Endometrial microvascular endothelial cells (primary cell): ENCODE results near the gene CELF2. TPM values are rescaled to one million over a fixed set of nuclear protein-coding genes. Genes with fewer than 3 reads are reported as not detected.

ENCODE experiments used
- in situ Hi-C: cut with HindIII; loops from 2 replicates; pipeline ENCODE4 v1.10.0; 2017; ENCODE audit warnings: low sequenced_read_pairs, low pct_unique_long_range_greater_than_20kb; ENCODE audit errors: inconsistent ontology term
- total RNA-seq: library from RNA; depleted of rRNA; stranded (reverse); fragments of >200 nt; gene quantifications from one replicate; pipeline ENCODE4 v1.2.3, GENCODE V29; 2015; ENCODE audit errors: inconsistent ontology term

CELF2 gene
- total RNA-seq, 1 donor from 2014 or later = 2.5 TPM

GRCh38 chr10:11143242-11143641, 125.6 kb downstream of the CELF2 start:
- in situ Hi-C loops = no loop called here

GRCh38 chr10:11144626-11145494, 127.2 kb downstream of the CELF2 start:
- in situ Hi-C loops = no loop called here

GRCh38 chr10:11145495-11145855, 127.8 kb downstream of the CELF2 start:
- in situ Hi-C loops = no loop called here

GRCh38 chr10:11146402-11147171, 128.9 kb downstream of the CELF2 start:
- in situ Hi-C loops = no loop called here

- in situ Hi-C loops = no loop called here
Observed at GRCh38 chr10:11147722-11148121, 130.1 kb downstream of the CELF2 start.

GRCh38 chr10:11148142-11149028, 130.7 kb downstream of the CELF2 start:
- in situ Hi-C loops = no loop called here

- in situ Hi-C loops = no loop called here
Observed at GRCh38 chr10:11149807-11150141, 132.1 kb downstream of the CELF2 start.

GRCh38 chr10:11150231-11150731, 132.6 kb downstream of the CELF2 start:
- in situ Hi-C loops = no loop called here

- in situ Hi-C loops = no loop called here
Observed at GRCh38 chr10:11150879-11151415, 133.3 kb downstream of the CELF2 start.

- in situ Hi-C loops = no loop called here
Observed at GRCh38 chr10:11152801-11153200, 135.1 kb downstream of the CELF2 start.

GRCh38 chr10:11153245-11153644, 135.6 kb downstream of the CELF2 start:
- in situ Hi-C loops = no loop called here

GRCh38 chr10:11153766-11154165, 136.1 kb downstream of the CELF2 start:
- in situ Hi-C loops = no loop called here

GRCh38 chr10:11154333-11154732, 136.7 kb downstream of the CELF2 start:
- in situ Hi-C loops = no loop called here

- in situ Hi-C loops = no loop called here
Observed at GRCh38 chr10:11154849-11155498, 137.3 kb downstream of the CELF2 start.

- in situ Hi-C loops = no loop called here
Observed at GRCh38 chr10:11156480-11156879, 138.8 kb downstream of the CELF2 start.

GRCh38 chr10:11157292-11158076, 139.8 kb downstream of the CELF2 start:
- in situ Hi-C loops = no loop called here

GRCh38 chr10:11158080-11158479, 140.4 kb downstream of the CELF2 start:
- in situ Hi-C loops = no loop called here
